Measurements from ENCODE around the gene NKX6-2.
"Not testable (repeated sequence)": the region's sequence is repeated elsewhere in the genome, so short reads cannot be mapped to it uniquely, and the experiment has no call there.

The NKX6-2 gene

GRCh38 chr10:132797986-132798385 is 12.0 kb upstream of the NKX6-2 start:
- DNase-seq (ENCODE audit: low spot score) = not testable (repeated sequence)

GRCh38 chr10:132796846-132797245 is 10.9 kb upstream of the NKX6-2 start:
- DNase-seq (ENCODE audit: low spot score) = no peak

- peak; percentile 93 for DNase-seq (ENCODE audit: low spot score)
Measured at GRCh38 chr10:132793871-132794849, 8.2 kb upstream of the NKX6-2 start.

GRCh38 chr10:132793213-132793612 is 7.3 kb upstream of the NKX6-2 start:
- no peak for DNase-seq (ENCODE audit: low spot score)

- DNase-seq (ENCODE audit: low spot score) = no peak
Measured at GRCh38 chr10:132792796-132793195, 6.8 kb upstream of the NKX6-2 start.

- not testable (repeated sequence) for DNase-seq (ENCODE audit: low spot score)
Measured at GRCh38 chr10:132792099-132792498, 6.2 kb upstream of the NKX6-2 start.

- DNase-seq (ENCODE audit: low spot score) = no peak
Measured at GRCh38 chr10:132790934-132791829, 5.2 kb upstream of the NKX6-2 start.

GRCh38 chr10:132790470-132790869 is 4.5 kb upstream of the NKX6-2 start:
- DNase-seq (ENCODE audit: low spot score) = no peak

- DNase-seq (ENCODE audit: low spot score) = no peak
Measured at GRCh38 chr10:132789659-132790148, 3.8 kb upstream of the NKX6-2 start.

GRCh38 chr10:132788831-132789219 is 2.9 kb upstream of the NKX6-2 start:
- no peak for DNase-seq (ENCODE audit: low spot score)

GRCh38 chr10:132788180-132788830 is 2.4 kb upstream of the NKX6-2 start:
- DNase-seq (ENCODE audit: low spot score) = no peak

GRCh38 chr10:132787495-132788179 is 1.7 kb upstream of the NKX6-2 start:
- DNase-seq (ENCODE audit: low spot score) = no peak

- no peak for DNase-seq (ENCODE audit: low spot score)
Measured at GRCh38 chr10:132786884-132787494, 1.0 kb upstream of the NKX6-2 start.

- no peak for DNase-seq (ENCODE audit: low spot score)
Measured at GRCh38 chr10:132786476-132786883, 533 bp upstream of the NKX6-2 start.

GRCh38 chr10:132784866-132785722 is 853 bp downstream of the NKX6-2 start:
- DNase-seq (ENCODE audit: low spot score) = no peak

GRCh38 chr10:132783940-132784865 is 1.7 kb downstream of the NKX6-2 start:
- DNase-seq (ENCODE audit: low spot score) = no peak

- no peak for DNase-seq (ENCODE audit: low spot score)
Measured at GRCh38 chr10:132783165-132783939, 2.6 kb downstream of the NKX6-2 start.

GRCh38 chr10:132781556-132781955 is 4.4 kb downstream of the NKX6-2 start:
- DNase-seq (ENCODE audit: low spot score) = no peak

Measured in SK-N-DZ (cell line).